T47D (cell line): ENCODE results near the gene SETD7.

Experiments
- DNase-seq, 2 experiments: peaks; one replicate each; pipeline versions ENCODE4 v3.0.0 to v3.0.0-alpha.2; 2011 to 2012; ENCODE audit warnings: low read depth in 1 of 2, low spot score in 1 of 2
- JUND ChIP-seq: IDR thresholded peaks from 2 replicates; pipeline ENCODE4 v1.6.1; 2012; ENCODE audit warnings: low read depth
- in situ Hi-C: cut with HindIII; loops from 2 replicates; pipeline ENCODE4 v1.10.0; 2016; ENCODE audit warnings: low sequenced_read_pairs, low pct_unique_long_range_greater_than_20kb

Gene SETD7

DNA sequence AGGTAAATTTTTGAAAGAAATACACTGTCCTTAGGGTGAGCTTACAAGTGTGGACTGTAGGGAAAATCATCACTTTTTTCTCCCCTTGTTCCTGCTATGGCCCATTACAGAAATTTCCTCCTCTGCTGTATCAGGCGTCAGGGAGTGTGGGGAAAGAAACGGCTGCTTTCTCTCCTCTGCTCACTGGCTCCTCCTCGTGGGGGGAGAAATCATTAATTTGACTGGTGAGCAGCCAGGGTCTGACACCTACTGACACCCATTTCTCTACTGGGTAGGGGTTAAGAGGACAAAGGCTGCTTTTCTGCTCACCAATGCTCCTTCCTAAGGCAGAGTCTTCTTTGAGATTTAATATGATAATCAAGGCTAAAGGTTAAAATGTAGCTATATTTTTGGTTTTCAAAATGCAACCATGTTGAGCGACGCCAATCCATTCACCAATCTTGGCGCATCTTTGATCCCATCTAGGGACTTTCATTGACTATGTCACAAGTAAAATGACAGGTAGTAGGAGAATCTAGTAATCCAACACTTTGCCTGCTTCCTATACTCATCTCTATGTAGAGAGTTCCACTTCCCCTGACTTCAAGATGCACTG is 25.1 kb downstream of the SETD7 start:
- DNase-seq: peak; percentile 18 to 50
- in situ Hi-C loops: no loop called here

DNA sequence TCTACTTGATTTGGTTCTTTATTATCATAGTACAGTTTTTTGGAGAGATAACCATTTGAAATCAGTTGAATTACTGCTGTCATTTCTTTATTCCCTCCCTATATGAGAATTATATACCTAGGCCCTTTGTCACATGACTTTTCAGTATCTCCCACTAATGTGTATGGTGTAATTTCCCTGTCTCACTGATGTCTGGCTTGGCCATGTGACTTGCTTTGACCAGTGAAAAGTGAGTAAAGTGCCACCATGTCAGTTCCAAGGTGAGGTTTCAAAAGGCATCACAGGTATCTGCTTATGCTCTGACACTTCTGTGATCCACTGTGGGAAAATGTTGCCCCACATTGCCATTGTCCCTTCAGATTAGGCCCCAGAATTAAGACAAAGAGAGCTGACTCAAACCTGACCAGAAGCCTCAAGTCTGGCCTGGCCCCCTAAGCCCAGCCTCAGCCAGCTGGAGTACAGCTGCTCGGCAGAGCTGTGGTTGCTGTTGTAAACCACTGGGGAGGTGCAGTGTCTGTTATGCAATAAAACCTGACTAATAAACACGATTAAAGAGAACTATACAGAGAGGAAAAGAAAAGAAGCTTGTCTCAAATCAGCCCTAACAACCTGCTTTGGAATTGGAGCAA is 27.5 kb downstream of the SETD7 start:
- DNase-seq: no peak
- in situ Hi-C loops: no loop called here
- TF ChIP-seq JUND: no peak

More for the DNA sequence above, 25.1 kb downstream of the SETD7 start:
- no peak for TF ChIP-seq JUND

DNA sequence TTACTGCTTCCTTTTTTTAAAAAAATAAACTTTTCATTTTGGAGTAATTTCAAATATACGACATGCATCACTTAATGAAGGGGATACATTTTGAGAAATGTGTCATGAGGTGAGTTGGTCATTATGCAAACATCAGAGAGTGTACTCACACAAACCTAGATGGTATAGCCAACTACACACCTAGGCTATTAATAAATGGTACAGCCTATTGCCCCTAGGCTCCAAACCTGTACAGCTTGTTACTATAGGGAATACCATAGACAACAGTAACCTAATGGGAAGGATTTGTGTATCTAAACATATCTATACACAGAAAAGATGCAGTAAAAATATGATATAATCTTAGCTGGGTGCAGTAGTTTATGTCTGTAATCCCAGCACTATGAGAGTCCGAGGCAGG is 29.1 kb downstream of the SETD7 start:
- TF ChIP-seq JUND: peak; percentile 22; the same call in 1 of the 2 replicates
- DNase-seq: peak in 1 of 2 experiments; percentile 72
- in situ Hi-C loops: no loop called here

DNA sequence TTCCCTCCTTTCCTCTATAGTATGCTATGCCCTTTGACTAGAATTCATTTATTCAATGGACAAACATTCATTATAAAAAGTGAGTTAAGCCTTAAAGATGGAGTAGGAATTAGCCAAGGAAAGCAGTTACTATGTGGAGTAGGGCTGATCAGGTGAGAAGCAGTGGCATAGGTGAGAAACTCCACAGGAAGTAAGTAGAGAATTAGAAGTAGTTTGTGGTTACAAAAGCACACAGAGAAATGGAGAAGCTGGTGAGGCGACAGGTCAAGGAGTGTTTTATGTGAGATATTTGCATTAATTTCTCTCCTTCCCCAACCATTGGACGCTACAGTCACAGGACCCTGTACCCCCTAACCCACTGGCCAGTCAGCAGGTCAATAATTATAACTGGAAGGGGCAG is 30.6 kb downstream of the SETD7 start:
- TF ChIP-seq JUND: no peak
- DNase-seq: no peak
- in situ Hi-C loops: no loop called here

DNA sequence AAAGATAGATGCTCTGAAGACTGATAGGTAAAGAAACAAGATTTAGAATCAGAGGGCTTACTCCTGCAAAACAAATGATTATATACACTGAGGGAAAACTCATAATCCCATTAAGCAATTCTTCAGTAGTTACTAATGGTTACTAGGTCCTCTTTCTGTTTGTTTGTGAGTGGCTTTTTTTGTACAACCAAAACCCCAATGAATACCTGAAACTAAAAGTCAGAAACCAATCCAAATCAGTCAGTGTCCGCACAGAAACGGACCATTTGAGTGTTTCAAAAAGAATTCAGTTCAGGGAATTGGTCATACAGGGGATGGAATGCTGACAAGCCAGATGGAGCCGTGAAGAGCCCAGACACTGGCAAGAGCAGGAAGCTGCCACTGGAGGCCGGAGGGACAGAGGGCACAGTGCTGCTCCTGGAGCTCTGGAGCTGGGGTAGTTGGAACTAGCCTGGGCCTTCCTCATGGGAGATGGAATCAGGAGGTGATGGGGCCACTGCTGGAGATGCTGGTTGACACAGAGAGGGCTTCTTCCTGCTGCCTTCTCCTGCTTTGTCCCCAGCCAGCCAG is 31.9 kb downstream of the SETD7 start:
- peak in 1 of 2 experiments; percentile 15 for DNase-seq
- in situ Hi-C loops: no loop called here
- no peak for TF ChIP-seq JUND

DNA sequence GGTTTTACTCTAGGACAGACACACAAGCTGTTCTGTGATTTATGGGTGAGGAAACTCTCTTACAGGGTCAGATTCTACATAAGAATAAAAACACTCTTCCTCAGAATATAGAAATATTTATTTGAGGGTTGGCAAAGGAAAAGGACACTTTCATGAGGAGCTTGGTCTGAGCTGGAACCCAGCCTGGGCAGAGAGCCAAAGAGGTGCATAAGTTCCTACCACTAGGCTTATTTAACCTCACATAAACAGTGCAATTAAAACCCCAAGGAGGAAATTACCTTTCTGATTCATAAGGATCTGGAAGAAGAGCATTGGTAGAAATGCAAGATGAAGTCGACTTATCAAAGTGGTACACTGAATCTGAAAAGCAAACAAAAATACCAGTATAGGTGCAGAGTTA is 32.9 kb downstream of the SETD7 start:
- TF ChIP-seq JUND: no peak
- DNase-seq: no peak
- in situ Hi-C loops: no loop called here

DNA sequence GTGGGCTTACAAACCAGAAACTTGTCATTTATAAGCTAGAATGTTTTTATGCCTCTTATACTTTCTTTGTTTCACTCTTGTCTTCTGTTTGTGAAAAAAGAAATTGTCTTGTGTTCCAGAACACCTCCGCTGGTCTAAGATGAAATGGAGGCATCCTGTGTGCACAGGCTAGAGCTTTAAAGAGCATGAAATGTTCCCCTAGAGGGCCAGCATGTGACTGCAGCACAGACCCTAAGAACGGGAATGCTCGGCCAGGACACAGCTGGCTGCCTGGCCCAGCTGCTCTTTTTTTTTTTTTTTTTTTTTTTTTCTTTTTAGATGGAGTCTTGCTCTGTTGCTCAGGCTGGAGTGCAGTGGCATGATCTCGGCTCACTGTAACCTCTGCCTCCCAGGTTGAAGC is 33.6 kb downstream of the SETD7 start:
- in situ Hi-C loops: no loop called here
- DNase-seq: no peak
- TF ChIP-seq JUND: no peak

DNA sequence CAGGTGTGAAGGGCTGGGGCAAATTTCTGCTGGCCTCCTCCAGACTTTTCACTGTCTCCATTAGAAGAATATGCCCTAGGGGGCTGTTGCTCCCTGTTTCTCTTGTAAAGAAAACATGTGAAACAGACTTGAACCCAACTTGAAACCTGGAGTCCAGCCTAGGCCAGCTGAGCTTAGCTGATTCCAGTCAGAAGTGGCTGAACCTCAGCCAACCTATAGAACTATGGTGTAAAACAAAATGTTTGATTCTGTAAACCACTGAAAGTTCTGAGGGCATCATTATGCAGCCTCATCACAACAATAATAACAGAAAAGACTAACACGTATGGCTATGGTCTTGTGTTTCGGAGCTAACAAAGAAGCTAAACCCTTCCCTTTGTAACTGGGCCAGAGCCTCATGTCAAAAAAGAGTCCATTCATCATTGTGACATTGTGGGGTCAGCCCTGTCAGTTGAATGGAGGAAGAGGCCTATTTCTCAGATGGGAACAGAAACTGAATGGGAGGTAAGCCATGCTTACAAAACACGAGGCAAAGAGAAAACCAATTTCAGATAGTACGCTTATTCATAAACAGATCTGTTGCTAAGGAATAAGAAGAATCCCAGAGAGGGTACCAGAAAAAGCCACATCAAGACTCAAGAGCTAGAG is 34.1 kb downstream of the SETD7 start:
- DNase-seq: no peak
- in situ Hi-C loops: no loop called here
- TF ChIP-seq JUND: no peak

DNA sequence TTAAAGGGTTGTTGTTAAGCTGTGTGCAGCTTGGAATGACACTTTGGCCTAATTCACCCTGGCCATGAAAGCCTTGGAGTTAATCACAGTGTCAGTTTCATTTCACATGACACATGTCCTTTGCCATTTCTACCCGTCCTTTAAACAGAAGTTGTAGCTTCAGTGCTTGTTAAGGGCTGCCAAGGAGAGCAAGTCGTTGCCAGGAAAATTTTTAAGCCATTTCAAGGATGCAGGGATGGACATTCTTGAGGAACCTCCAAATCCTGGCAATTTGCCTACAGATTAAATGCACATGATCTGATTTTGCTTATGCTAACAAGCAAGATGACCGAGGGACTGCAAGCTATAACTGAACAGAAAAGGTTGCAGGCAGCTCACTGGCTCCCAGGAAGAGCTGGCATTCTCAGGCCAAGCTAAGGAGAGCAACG is 40.5 kb downstream of the SETD7 start:
- in situ Hi-C loops: no loop called here
- no peak for DNase-seq
- TF ChIP-seq JUND: no peak

DNA sequence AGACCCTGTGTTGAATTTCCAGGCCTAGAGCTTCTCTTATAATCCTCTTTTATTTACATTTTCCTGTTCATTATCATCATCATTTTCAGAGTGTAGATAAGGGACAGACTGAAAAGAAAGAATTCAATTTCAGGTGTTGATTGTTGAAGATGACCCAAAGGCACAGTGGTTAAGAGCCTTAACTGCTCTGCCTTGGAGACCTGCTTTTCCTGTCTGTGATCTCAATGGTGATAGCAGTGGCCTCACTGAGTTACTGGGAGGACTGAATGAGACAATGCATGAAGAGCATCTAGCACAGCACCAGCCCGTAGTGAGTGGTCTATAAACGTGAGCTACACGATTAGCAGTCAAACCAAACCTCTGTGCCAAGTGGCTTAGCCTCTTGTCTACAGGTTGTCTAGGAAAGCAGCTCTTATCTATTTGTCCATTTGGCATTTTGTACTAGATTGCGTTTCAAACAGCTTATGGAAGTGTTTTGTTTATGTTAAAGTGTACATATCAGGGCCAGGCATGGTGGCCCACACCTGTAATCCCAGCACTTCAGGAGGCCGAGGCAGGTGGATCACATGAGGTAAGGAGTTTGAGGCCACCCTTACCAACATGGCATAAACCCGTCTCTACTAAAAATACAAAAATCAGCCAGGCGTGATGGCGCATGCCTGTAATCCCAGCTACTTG is 41.5 kb downstream of the SETD7 start:
- in situ Hi-C loops: no loop called here
- DNase-seq: peak in 1 of 2 experiments; percentile 60
- no peak for TF ChIP-seq JUND

DNA sequence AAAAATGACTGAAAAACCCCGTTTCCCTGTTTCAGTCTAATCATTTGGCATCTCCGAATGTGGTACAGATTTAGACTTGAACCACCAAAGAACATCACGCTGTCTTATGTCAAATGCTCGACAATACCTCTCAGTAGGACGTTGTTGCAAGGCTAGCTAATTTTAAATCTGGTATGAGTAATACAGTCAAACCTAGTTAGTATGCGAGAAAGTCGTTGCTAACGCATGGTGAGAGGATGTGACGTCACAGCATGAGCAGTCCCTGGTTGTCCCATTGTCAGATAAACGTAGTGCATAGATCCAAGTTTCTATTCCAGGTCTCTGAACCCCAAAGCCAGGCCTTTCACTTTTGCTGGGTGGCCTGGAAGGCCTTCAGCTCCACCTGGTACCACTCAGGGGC is 44.7 kb downstream of the SETD7 start:
- TF ChIP-seq JUND: no peak
- in situ Hi-C loops: no loop called here
- DNase-seq: no peak

DNA sequence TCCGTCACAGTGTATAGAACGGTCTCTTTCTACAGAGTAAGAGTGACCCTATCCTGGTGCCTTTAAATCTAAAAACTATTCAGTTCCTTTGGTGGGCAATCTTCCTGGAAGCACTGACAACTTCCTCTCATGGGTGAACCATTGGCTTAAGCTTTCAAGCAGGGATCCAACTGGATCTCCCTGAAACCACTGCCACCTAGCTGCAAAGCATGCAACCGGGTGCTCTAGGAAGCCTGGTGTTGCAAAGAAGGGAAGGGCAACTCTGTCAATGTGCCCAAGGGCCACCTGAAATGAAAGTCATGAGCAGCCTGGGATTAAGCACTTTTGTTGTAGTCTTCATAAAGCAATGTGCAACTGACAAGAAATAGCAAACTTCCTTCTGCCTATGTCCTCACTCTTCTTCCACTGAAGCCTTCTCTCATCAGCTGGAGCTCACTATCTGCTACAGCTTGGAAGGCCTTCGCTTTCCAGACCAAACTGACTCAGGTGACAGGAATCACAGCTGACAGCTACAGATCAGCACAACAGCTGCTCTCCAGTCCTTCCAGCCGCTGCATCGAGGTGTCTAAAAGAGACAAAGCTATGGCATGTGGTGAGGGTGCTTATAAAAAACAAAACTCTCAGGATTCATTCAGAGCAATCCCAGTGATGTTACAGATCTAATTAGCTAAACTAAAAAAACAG is 46.1 kb downstream of the SETD7 start:
- DNase-seq: peak; percentile 11 to 60

More for the DNA sequence above, 46.1 kb downstream of the SETD7 start:
- in situ Hi-C loops: no loop called here
- no peak for TF ChIP-seq JUND
